Measurements from ENCODE around the gene VCL.

VCL gene

DNA sequence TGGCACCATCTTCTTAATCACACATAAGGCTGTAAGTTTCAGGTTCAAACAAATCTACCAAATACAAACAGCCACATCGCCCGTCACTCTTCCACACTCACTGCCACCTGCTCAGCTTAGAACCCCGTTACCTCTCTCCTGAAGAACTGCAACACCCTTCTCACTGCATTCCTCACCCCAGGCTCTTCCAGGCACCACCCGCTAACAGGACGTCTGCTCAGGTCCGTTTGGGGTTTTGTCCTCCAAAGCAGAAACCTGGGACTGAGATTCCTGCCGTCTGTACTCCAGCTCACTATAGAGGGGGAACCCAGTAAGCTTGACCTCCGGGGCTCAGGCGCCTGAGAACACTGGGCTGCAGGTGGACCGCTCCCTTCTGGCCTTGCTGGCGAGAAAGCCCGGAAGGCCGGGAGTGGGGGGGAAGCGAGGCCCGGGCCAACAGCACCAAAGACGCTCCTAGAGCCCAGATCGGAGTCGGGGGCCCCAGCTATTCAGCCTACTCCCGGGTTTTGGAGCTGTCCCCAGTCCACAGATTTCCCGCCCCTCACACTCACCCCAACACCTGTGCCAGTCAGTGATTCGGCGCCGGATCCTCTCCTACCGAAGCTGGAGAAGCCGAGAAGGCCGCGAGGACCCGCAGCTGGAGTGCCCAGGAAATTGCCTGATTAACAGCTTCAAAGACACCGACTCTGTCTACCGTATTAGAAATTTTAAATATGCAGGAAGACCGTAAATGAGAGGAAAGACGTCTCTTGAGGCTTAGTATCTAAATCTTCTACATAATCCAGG is 152.5 kb downstream of the VCL start, which contains the start of gene AP3M1:
Gene AP3M1 (minus strand): TSS at position 625 of the 786 bp plus-strand sequence. CDS start 12,449 bp downstream, outside the sequence.
- Mint-ChIP-seq H3K4me3 (no peak within 1 kb of the TSS), H3K27me3 (no peaks in the 10 kb centered on the region), H3K36me3 (peaks cover 6% of the 10 kb centered on the region), H3K4me1 (peaks cover 49% of the 10 kb centered on the region), H3K27ac (peak within 1 kb of the TSS; percentile 83), H3K9me3 (no peaks in the 10 kb centered on the region)

DNA sequence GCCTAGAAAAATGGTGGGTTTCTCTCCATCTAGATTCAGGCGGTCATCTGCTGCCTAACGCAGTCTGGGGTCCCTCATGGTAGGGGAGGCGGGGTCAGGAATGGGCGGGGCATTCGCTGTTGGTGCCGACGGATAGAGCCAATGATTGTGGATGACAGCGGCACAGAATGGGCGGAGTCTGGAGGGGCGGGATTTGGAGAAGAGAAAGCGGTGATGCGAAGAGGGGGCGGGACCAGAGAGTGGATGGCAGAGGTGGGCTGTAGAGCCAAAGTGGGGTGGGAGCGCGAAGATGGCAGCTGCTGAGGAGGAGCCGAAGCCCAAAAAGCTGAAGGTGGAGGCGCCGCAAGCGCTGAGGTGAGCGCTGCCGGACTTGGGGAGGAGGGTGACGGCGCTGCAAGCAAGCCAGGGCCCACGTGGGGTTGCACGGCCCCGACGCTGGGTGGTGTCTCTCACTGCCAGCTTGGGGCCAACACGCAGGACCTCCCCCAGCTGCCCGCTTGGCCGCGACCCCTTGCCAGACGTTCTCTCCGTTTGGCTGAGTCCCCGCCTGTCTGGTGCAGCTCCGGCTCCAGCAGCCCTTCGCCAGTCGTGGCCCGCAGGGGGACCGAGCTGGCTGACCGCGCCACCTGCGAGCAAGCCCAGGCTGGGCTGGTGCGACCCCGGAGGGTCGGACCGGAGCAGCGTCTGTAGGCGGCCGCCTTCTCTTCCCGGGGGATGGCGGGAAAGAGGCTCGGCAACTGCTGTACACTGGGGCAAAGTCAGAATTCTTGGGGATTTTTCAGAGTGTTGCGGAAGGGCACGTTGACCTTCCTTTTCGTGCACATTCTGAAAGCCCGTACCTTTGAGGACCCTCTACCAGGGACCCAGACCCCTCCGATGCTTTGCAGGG is 153.3 kb downstream of the VCL start, which contains the start of gene ADK:
Gene ADK (plus strand): TSS at position 232 of the 889 bp plus-strand sequence. CDS start 58 bp downstream, at position 290.
- no peak within 1 kb of the TSS for H3K4me3 Mint-ChIP-seq
- H3K9me3 Mint-ChIP-seq: no peaks in the 10 kb centered on the region
- H3K27ac Mint-ChIP-seq: peak within 1 kb of the TSS; percentile 83
- H3K27me3 Mint-ChIP-seq: no peaks in the 10 kb centered on the region
- peaks cover 2% of the 10 kb centered on the region for H3K36me3 Mint-ChIP-seq
- peaks cover 40% of the 10 kb centered on the region for H3K4me1 Mint-ChIP-seq

- Mint-ChIP-seq H3K36me3 (no peaks in the 10 kb centered on the region), H3K4me3 (no peak overlapping the region), H3K27ac (peak overlapping the region; percentile 83), H3K27me3 (no peaks in the 10 kb centered on the region), H3K4me1 (peaks cover 41% of the 10 kb centered on the region), H3K9me3 (no peaks in the 10 kb centered on the region)
Measured at GRCh38 chr10:74151879-74152722, 154.2 kb downstream of the VCL start.

GRCh38 chr10:74153123-74153522 is 155.2 kb downstream of the VCL start:
- Mint-ChIP-seq H3K4me3 (no peak overlapping the region), H3K4me1 (peaks cover 32% of the 10 kb centered on the region), H3K9me3 (no peaks in the 10 kb centered on the region), H3K27ac (no peak overlapping the region), H3K36me3 (no peaks in the 10 kb centered on the region), H3K27me3 (no peaks in the 10 kb centered on the region)

GRCh38 chr10:74153676-74154075 is 155.8 kb downstream of the VCL start:
- Mint-ChIP-seq H3K27ac (no peak overlapping the region), H3K36me3 (no peaks in the 10 kb centered on the region), H3K4me1 (peaks cover 29% of the 10 kb centered on the region), H3K27me3 (no peaks in the 10 kb centered on the region), H3K4me3 (no peak overlapping the region), H3K9me3 (no peaks in the 10 kb centered on the region)

DNA sequence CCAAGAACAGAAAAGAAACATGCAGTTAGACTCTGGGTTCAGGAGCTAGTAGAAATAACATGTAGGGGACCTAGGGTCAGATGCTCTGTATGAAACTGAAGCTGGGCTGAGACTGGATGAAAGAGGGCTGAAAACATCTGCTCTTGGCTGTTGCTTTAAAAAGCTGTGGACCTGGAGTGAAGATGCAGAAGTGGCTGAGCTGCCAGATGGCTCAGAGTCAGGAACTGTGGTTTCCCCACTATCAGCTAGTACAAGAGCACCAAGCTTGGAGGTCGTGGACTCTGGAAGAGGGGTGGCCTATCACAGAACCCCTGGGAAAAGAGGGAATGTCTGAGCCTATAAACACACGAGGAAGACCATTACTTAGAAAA is 159.0 kb downstream of the VCL start:
- Mint-ChIP-seq H3K36me3 (peaks cover 3% of the 10 kb centered on the region), H3K27ac (no peak overlapping the region), H3K27me3 (no peaks in the 10 kb centered on the region), H3K4me3 (no peak overlapping the region), H3K4me1 (peaks cover 33% of the 10 kb centered on the region), H3K9me3 (no peaks in the 10 kb centered on the region)

DNA sequence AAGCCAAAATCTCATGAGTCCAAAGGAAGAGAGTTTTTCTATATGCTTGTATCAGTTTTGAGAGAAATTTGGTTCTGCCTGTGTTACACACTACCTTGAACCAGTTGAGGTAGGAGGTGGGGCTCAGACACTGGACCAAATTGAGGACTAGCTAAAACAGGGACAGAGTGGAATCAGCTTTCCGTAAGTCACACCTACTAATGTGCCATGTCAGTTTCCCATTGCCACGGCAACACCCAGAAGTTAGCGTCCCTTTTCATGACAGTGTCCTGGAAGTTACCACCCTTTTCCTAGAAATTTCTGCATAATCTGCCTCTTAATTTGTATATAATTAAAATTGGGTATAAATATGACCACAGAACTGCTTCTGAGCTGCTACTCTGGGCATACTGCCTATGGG is 162.1 kb downstream of the VCL start:
- Mint-ChIP-seq H3K4me1 (peaks cover 24% of the 10 kb centered on the region), H3K27me3 (no peaks in the 10 kb centered on the region), H3K4me3 (no peak overlapping the region), H3K36me3 (peaks cover 5% of the 10 kb centered on the region), H3K27ac (no peak overlapping the region), H3K9me3 (no peaks in the 10 kb centered on the region)

GRCh38 chr10:74163319-74164068 is 165.6 kb downstream of the VCL start:
- Mint-ChIP-seq H3K27me3 (no peaks in the 10 kb centered on the region), H3K9me3 (no peaks in the 10 kb centered on the region), H3K4me1 (peaks cover 27% of the 10 kb centered on the region), H3K27ac (no peak overlapping the region), H3K36me3 (peaks cover 5% of the 10 kb centered on the region), H3K4me3 (no peak overlapping the region)

DNA sequence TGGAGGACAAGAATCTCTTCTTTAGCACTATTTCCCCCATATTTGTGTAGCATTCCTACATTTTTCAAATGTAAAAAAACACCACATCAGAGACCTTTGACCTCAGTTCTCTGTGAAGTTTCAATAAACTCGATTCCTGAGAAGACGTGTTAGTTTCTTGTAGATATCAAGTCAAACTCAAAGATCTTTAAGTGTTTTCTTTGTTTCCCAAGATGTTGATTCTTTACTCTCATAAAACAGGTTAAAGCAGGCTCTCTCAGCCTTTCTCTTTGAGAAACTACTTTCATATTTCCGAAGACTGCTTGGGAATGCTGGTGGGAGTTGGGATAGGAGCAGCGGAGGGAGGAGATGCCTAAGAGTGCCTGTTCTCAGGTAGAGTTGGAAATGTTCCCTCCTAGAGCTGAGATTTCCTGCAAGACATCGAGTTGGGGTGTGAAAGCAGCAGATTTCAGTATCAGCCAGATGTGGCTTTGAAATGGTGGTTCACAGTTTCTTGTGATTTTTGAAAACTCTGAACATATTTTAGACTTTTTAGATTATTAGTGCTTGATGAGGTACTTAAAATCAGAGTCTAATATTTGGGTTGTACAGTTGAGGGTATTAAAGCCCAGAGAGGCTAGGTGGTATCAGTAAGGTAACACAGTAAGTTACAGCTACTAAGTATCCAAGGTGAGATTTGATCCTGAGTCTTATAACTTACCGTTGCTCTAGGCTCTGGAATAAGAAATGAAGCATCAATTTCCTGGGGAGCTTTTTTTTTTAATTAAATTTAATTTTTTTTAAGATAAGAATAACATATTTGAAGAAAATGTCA is 167.0 kb downstream of the VCL start:
- Mint-ChIP-seq H3K4me1 (peaks cover 38% of the 10 kb centered on the region), H3K36me3 (peaks cover 5% of the 10 kb centered on the region), H3K9me3 (no peaks in the 10 kb centered on the region), H3K27me3 (no peaks in the 10 kb centered on the region), H3K27ac (no peak overlapping the region), H3K4me3 (no peak overlapping the region)

DNA sequence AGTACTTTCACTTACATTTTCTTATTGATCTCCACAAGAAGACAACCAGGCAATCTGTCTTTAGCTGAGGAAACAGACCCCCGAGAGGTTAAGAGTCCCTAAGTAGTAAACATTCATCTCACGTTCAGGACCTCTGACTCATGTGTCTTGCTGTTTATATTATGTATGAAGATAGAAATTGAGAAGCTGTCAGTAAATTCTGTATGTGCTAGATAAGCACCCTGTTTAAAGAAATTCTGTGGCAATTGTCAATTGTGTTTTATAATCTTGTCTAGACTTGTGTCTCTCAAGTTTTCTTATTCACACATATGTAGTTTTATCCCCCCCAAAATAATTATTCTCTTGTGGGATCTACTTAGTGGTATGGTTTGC is 167.6 kb downstream of the VCL start:
- no peaks in the 10 kb centered on the region for H3K27me3 Mint-ChIP-seq
- H3K4me3 Mint-ChIP-seq: no peak overlapping the region
- H3K27ac Mint-ChIP-seq: no peak overlapping the region
- H3K36me3 Mint-ChIP-seq: peaks cover 5% of the 10 kb centered on the region
- no peaks in the 10 kb centered on the region for H3K9me3 Mint-ChIP-seq
- H3K4me1 Mint-ChIP-seq: peaks cover 38% of the 10 kb centered on the region

DNA sequence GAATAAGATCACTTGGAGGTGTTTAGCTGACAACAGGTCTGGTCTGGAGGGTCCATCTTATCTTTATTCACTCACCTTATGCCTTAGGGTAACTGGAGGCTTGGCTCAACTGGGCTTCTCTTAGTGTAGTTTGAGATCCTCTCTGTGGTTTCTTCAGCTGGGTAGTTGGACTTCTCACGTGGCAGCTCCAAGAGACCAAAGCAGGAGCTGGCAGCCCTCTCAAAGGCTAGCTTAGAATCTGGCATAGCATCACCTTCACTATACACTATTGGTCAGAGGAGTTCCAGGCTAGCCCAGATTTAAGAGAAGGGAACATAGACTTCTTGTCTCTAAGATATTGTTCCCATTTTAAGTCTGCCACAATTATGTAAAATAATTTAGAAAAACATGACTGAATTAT is 169.5 kb downstream of the VCL start:
- H3K4me1 Mint-ChIP-seq: peaks cover 34% of the 10 kb centered on the region
- H3K27ac Mint-ChIP-seq: no peak overlapping the region
- no peak overlapping the region for H3K4me3 Mint-ChIP-seq
- H3K27me3 Mint-ChIP-seq: no peaks in the 10 kb centered on the region
- no peaks in the 10 kb centered on the region for H3K9me3 Mint-ChIP-seq
- peaks cover 1% of the 10 kb centered on the region for H3K36me3 Mint-ChIP-seq
